ENCODE data around the gene NRXN2. TPM values are rescaled to one million over a fixed set of nuclear protein-coding genes. Genes with fewer than 3 reads are reported as not detected.

Gene NRXN2
- total RNA-seq, 1 donor from 2014 or later: 8.5 TPM

DNA sequence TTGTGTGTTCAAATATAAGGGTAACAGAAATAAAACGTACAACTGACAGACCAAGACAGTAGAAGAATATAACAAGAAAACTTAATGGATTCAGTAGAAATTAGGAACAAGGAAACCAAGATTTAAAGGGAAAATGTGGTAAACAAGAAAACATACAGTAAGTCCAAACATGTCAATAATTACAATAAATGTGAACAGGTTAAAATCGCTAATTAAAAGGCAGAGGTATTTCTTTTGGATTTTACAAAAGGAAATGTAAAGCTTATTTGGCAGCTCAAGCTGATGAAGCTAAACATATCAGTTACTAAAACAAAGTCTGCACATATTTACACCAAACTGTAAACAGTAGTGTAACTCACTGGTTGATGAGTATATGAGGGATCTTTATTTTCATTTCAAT lies 134.3 kb downstream of the NRXN2 start:
- DNase-seq: no peak

- no peak for DNase-seq
Observed at GRCh38 chr11:64586366-64586765, 136.6 kb downstream of the NRXN2 start.

DNA sequence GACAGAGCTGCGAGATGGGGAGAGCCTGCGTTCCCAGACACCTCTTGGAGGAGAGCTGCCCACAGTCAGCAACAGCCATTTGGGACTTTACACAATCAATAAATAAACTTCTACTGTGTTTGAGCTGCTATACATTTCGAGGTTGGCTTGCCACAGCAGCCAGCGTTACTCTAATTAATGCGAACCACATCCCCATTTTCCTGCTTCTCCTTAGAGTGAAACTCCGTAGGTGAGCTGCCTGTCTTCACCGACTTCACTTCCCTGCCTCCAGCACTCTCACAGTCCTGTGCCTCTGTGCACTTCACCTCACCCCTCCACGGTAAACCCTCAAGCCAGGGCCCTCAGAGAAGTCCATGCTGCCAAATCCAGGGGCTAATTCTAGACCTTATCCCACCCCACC lies 137.8 kb downstream of the NRXN2 start:
- no peak for DNase-seq

- no peak for DNase-seq
Observed at GRCh38 chr11:64583296-64584262, 139.4 kb downstream of the NRXN2 start.

GRCh38 chr11:64582885-64583284 lies 140.1 kb downstream of the NRXN2 start:
- no peak for DNase-seq

GRCh38 chr11:64581057-64581523 lies 141.9 kb downstream of the NRXN2 start:
- DNase-seq: no peak

- DNase-seq: no peak
Observed at GRCh38 chr11:64580412-64580811, 142.6 kb downstream of the NRXN2 start.

- DNase-seq: no peak
Observed at GRCh38 chr11:64577202-64577601, 145.8 kb downstream of the NRXN2 start.

- DNase-seq: no peak
Observed at GRCh38 chr11:64572143-64572542, 150.9 kb downstream of the NRXN2 start.

- DNase-seq: no peak
Observed at GRCh38 chr11:64571410-64572091, 151.4 kb downstream of the NRXN2 start.

DNA sequence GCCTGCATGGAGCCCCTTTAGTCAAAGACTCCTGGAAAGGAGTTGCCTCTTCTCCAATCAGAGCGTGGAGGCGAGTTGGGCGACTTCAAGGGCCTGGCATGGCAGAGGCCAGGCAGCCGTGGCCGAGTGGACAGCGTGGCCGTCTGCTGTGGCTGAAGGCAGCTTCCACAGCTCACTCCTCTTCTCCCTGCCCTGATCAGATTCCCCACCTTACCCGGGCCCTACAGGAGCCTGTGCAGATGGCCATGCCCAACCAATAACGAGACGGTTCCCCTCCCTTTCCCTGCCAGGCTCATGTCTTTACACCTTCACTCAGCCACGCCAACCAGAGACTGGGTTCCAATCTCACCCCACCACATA lies 152.0 kb downstream of the NRXN2 start:
- DNase-seq: no peak

DNA sequence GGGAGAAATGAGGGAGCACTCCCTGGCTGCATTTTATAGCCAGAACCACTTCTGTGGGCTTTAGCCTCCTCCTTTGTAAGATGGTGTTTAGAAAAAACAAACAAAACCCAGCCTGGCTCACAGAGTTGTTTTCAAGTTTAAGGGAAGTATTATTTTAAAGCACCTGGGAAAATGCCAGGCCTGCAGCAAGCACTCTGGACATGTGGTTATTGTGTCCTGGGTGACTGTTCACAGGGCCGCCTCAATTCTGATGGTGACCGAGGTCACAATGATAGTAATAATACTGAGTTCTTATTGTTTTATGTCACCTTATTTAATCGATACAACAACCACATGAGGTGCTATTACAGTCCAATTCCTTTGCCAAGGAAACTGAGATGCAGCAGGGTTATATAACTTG lies 152.7 kb downstream of the NRXN2 start:
- DNase-seq: no peak

DNA sequence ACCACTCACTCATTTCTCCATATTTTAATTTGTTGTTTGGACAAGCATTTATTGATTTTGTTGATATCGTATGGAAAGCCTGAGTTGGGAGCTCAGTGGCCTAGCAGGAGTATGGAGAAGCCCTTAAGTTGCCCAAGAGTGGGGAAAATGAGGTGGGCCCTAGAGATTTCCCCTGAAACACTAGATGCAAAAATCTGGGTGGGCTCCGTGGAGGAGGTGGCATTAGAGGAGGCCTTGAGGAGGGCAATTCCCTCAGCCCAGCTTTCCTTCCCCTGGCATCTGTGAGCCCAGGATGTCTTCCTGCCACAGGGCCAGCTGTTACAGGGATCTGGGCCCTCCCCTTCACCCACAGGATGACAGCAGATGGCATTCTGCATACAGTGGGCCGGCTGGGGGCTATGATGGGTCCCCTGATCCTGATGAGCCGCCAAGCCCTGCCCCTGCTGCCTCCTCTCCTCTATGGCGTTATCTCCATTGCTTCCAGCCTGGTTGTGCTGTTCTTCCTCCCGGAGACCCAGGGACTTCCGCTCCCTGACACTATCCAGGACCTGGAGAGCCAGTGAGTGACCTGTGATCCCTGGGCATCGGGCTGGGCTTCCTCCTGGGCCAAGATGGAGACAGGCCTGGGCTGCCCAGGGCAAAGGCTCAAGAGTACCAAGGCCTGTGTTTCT lies 153.6 kb downstream of the NRXN2 start:
- DNase-seq: no peak

DNA sequence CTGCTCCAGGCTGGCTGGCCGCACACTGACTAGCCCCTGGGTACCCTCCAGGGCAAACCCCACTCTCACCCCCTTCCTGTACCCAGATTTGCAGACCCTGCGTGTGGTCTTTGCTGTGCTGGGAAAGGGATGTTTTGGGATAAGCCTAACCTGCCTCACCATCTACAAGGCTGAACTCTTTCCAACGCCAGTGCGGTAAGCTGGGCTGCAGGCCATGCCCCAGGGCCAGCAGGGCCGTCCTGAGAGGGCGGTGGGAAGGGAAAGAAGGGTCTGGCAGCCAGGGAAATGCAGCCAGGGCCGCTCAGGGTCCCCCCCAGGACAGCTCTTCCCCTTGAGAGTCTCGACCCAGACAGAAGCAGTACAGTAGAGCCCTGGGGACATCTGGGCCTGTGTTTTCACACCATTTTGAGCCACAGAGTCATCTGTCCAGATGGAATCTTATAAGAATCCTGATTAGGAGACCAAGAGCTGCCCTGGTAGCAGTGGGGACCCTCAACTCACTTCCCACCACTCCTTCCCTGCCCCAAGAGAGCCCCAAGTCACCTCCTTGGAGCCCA lies 154.3 kb downstream of the NRXN2 start:
- DNase-seq: no peak

DNA sequence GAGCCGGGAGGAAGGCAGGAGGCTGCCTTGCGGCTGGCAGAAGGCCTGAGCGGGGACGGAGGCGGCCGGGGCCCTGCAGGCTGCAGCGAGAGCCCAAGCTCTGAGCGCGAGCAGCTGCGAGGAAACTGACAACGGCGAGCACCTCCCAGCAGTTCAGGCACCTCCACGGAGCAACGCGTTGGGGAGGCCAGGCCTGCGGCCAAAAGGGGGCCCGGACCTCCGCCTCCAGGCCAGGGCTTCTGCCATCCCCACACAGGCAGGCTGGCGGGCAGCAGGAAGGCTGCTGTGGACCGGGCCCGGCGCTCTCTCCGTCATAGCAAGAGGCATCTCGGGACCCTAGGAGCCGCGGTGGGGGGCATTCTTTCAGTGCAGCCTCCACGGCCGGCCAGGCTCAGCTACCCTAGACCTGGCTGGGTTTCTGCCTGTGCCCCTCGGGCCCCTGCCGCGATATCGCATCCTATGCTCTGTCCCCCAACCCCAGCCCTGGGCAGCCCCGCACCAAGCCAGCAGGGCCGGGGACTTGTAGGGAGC lies 154.9 kb downstream of the NRXN2 start:
- DNase-seq: no peak

GRCh38 chr11:64566915-64567891 lies 155.8 kb downstream of the NRXN2 start:
- peak; percentile 7 for DNase-seq

- peak; percentile 39 for DNase-seq
Observed at GRCh38 chr11:64566042-64566914, 156.7 kb downstream of the NRXN2 start.

DNA sequence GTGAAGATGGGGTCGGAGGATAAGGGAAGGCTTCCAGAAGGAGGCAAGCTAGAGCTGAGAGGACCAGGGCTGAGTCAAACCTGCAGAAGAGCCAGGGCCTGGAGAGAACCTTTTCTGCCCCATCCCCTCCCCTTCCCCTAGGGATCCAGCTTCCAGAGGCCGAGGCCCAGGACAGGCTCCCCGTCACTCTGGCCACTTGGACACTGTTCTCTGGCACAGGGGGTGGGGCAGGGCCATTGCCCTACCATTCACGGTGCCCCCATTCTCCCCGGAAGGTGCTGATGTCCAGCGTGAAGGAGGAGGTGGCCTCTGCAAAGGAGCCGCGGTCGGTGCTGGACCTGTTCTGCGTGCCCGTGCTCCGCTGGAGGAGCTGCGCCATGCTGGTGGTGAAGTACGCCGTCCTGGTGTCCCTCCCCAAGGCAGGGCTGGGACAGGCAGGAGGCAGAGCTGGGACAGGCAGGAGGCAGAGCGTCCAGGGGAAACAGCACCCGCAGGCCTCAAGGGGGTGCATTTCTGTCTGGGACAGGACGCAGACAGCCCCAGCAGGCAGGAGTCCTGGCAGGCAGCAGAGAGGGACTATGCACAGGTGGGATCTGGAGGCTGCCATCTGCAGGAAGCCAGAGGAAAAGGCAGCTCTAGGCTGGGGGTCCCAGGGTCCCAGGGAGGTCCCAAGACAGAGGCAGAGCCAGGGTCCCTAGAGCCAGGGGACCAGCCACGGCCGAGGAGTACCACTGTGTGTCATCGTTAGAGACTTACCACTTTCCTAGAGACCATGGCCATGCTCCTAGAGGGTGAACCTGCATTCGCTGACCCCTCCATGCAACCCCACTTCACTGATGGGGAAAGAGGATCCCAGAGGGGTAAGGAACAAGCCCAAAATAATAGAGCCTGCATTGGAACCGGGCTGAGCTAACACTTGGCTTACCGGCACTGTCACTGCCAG lies 157.8 kb downstream of the NRXN2 start:
- no peak for DNase-seq

GRCh38 chr11:64564419-64564818 lies 158.6 kb downstream of the NRXN2 start:
- no peak for DNase-seq

Measured in skin of body (tissue), 2 donors.